GM18498 (cell line): ENCODE measurements around the gene MSI2.

Experiments used
- ATAC-seq: cut with Tn5 transposase; IDR thresholded peaks from one replicate; pipeline ENCODE4 v1.9.1; 2021; ENCODE audit warnings: mild to moderate bottlenecking, moderate library complexity; ENCODE audit not compliant: unreplicated experiment

MSI2 gene

GRCh38 chr17:57447990-57448758 is 191.9 kb downstream of the MSI2 start:
- no peak for ATAC-seq

GRCh38 chr17:57448759-57449283 is 192.5 kb downstream of the MSI2 start:
- no peak for ATAC-seq

GRCh38 chr17:57451191-57451590 is 194.9 kb downstream of the MSI2 start:
- ATAC-seq: no peak

GRCh38 chr17:57451643-57452042 is 195.3 kb downstream of the MSI2 start:
- no peak for ATAC-seq

- no peak for ATAC-seq
Measured at GRCh38 chr17:57453841-57454425, 197.6 kb downstream of the MSI2 start.

GRCh38 chr17:57454729-57455062 is 198.4 kb downstream of the MSI2 start:
- no peak for ATAC-seq

GRCh38 chr17:57455063-57455914 is 199.0 kb downstream of the MSI2 start:
- ATAC-seq: peak; percentile 84

- ATAC-seq: no peak
Measured at GRCh38 chr17:57456622-57457021, 200.3 kb downstream of the MSI2 start.

- ATAC-seq: no peak
Measured at GRCh38 chr17:57457188-57457587, 200.9 kb downstream of the MSI2 start.

GRCh38 chr17:57458718-57459285 is 202.5 kb downstream of the MSI2 start:
- ATAC-seq: no peak

- no peak for ATAC-seq
Measured at GRCh38 chr17:57459286-57459915, 203.1 kb downstream of the MSI2 start.

GRCh38 chr17:57461082-57461481 is 204.8 kb downstream of the MSI2 start:
- ATAC-seq: no peak

- ATAC-seq: no peak
Measured at GRCh38 chr17:57462007-57462579, 205.8 kb downstream of the MSI2 start.

- ATAC-seq: peak; percentile 87
Measured at GRCh38 chr17:57463103-57463885, 207.0 kb downstream of the MSI2 start.

GRCh38 chr17:57464191-57464864 is 208.0 kb downstream of the MSI2 start:
- ATAC-seq: no peak

GRCh38 chr17:57465610-57466009 is 209.3 kb downstream of the MSI2 start:
- ATAC-seq: no peak

GRCh38 chr17:57466017-57466471 is 209.7 kb downstream of the MSI2 start:
- no peak for ATAC-seq

- no peak for ATAC-seq
Measured at GRCh38 chr17:57466521-57466920, 210.2 kb downstream of the MSI2 start.

GRCh38 chr17:57467226-57467625 is 210.9 kb downstream of the MSI2 start:
- ATAC-seq: no peak
